ENCODE data around the gene CHST9.
"Not testable (repeated sequence)": the region's sequence is repeated elsewhere in the genome, so short reads cannot be mapped to it uniquely, and the experiment has no call there.

The CHST9 gene

GRCh38 chr18:27094621-27095020, 90.5 kb downstream of the CHST9 start:
- DNase-seq (ENCODE audit: low read depth in 2 of 2) = no peak

GRCh38 chr18:27093290-27093689, 91.8 kb downstream of the CHST9 start:
- not testable (repeated sequence) for DNase-seq (ENCODE audit: low read depth in 2 of 2)

DNA sequence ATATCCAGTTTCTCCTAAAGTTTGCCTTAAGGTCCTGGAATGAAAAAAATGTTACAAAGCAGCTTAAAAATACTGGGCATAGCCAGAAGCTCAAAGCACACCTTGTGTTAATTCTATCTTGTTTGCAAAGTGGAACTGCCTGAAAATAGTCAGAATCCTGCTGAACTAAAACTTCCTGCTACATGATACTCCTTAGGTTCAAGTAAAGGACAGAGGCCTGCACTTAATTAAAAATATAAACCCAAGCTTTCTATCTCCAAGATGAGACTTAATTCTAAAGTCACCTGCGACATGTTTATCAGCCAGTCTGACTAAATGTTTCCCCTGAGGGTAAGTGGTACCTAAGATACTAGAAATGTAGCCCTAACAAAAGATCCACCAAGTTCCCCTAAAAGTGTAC, 103.4 kb downstream of the CHST9 start:
- DNase-seq (ENCODE audit: low read depth in 2 of 2) = no peak

DNA sequence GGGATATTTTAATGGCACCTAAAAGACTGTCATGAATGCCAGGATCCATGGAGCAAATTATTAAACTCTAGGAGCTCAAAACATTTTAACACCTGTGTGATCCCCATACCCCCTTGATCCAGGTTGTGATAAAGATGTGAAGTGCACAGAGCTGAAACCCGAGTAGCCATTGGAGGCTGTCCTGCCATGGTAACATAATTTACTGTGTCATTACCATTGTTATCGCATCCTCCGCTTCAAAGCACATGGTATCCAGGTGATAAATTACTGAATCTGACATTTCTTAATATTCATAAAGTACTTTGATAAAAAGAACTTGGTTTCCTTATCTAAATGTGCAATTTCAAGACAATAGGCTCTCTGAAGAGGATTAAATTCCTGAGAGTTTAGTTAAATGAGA, 109.3 kb downstream of the CHST9 start:
- no peak for DNase-seq (ENCODE audit: low read depth in 2 of 2)

DNA sequence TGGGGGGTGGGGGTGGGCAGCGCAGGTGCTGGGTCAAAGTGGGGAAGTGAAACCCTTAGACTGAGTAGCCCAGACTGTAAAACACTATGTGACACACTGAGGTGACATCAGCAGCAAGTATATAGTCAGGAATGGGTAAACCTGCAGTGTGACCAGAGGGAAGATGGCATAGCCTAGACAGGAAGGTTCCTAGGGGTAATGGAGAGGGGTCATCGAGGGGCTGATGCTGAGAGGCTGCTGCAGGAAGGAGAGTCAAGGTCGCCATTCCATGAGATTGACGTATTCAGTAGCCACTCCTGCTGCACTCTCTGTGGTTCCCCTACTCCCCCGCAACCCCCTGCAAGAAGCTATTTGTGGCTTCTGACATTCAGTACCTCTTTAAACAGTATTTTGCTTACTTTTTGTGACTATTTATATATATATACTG, 111.7 kb downstream of the CHST9 start:
- DNase-seq (ENCODE audit: low read depth in 2 of 2) = no peak

- DNase-seq (ENCODE audit: low read depth in 2 of 2) = no peak
Measured at GRCh38 chr18:27064673-27065072, 120.4 kb downstream of the CHST9 start.

GRCh38 chr18:27062802-27063201, 122.3 kb downstream of the CHST9 start:
- DNase-seq (ENCODE audit: low read depth in 2 of 2) = no peak

DNA sequence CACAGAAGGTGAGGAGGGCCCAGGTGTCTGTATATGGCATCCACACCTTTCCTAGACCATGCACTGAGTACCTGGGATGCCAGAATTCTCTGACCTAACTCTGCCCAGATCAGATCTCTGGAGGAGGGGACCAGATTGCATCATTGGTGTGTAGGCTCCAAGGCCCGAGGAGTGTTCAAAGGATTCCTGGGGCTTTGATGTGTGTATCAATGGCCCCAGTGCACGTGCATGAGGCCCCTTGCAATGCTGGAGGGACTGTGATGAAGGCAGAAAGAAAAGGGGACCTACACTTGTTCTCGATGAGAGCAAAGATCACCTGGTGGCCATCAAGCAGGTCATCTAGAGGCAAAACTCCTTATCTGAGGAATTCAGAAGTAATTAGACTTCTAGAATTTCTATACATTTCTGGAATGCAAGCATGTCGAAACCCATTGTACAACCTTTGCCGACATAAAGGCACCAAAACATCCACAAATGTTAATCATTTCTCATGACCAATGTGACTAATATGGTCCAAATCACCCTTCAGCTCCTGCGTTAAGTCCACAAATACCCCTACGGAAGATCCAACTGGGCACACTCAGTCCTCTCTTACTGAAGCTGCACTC, 123.5 kb downstream of the CHST9 start:
- DNase-seq (ENCODE audit: low read depth in 2 of 2) = no peak

DNA sequence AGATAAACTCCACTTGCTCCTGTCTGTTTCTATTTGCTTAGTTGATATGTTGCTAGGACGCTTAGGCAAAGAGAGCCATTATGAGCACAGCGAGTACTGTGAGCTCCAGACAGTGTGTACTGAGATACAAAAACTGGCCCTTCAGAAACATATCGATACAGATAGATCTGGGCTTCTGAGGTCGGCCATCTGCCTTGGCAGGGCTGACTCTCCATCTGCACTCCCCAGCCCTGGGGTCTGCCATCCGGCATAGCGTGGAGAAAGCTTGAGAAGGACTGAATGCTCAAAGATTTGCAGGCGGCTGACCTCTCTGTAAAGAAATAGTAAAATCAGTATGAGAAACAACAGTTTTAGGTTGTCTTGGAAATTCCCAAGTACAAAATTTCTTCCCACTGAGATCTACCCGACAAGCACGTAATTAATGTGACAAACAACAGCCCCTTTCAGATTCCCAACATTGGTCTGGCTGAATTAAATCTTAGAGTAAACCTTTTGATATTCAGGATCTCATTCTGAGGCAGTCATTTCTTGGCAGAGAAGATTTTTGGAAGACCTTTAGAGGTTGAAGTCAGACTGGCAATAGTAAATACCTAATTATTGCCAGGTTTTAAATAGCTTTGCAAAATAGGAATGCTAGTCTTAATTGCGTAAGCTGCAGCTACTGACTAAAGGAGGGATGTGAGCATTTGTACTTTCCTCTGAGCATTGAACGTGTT, 127.4 kb downstream of the CHST9 start:
- no peak for DNase-seq (ENCODE audit: low read depth in 2 of 2)

GRCh38 chr18:27054926-27055325, 130.2 kb downstream of the CHST9 start:
- no peak for DNase-seq (ENCODE audit: low read depth in 2 of 2)

DNA sequence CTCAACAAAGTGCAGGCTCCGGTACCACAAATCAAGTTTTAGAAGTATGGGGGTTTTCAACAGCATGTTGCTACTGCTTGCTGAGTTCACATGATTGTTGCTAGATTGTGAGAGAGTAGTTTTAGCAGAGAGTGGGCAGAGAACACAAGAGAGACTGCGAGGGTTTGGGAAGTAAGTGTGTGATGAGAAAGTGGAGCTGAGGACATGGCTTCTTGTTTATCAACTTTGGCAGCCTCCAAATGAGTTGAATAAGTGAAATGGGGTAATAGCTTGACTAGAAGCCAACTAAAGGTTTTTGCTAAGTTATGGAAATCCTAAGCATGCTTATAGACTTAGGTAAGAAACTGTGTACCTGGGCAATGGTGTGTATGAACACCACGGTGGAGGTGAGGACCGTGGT, 135.1 kb downstream of the CHST9 start:
- DNase-seq (ENCODE audit: low read depth in 2 of 2) = no peak

DNA sequence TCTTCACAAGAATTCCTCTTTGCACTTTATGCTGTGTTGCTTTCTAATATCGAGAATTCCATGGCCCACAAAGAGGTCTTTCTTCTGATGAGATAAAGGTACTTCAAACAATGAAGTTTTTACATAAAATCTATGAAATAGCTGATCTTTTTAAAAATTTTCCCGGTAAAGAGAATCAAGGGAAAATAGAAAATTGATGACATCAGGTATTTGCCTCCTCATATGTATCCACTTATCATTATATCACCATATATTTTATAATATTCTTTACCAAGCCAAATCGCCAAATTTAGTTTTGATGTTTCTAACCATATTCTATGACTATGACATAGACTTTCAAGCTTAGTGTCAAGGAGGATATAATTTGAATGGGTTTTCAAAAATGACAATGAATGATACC, 139.8 kb downstream of the CHST9 start:
- DNase-seq (ENCODE audit: low read depth in 2 of 2) = no peak

DNA sequence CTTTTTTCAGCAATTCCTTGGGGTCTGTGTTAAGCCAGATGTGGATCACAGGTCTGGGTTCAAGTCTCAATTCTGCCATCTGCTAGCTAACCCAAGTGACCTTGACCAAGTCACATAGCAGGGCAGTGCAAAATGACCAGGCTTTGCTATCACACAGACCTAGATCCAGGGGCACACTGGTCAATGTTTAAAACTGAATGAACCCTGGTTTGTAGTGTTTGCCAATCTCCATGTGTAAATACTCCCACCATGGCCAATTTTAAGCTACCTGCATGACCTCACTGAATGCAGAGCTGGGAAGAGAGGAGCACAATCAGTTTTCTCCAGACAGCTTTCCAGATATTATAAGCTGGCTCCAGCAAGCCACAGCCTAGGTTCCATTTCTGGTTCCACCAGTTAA, 142.9 kb downstream of the CHST9 start:
- DNase-seq (ENCODE audit: low read depth in 2 of 2) = no peak

- no peak for DNase-seq (ENCODE audit: low read depth in 2 of 2)
Measured at GRCh38 chr18:27040796-27041195, 144.3 kb downstream of the CHST9 start.

- DNase-seq (ENCODE audit: low read depth in 2 of 2) = no peak
Measured at GRCh38 chr18:27033722-27034121, 151.4 kb downstream of the CHST9 start.

DNA sequence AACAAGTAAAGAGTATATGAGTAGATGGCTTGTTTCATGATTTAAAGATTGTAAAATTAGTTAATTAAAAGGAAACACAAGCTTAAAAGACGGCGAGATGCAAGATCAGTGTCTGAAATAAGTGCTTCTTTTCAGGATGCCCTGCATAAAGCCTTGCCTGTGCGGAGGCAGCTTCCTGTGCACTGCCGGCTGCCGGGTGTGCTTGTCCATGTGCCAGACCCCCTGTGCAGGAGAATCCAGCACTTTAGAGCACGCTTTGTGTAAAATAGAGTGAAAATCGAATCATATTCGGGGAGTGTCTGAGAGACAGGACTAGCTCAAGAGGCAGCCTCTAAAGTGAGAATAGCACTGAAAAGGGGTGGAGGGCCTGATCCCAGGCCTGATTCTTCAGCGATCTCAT, 154.7 kb downstream of the CHST9 start:
- no peak for DNase-seq (ENCODE audit: low read depth in 2 of 2)

GRCh38 chr18:27022477-27022876, 162.6 kb downstream of the CHST9 start:
- no peak for DNase-seq (ENCODE audit: low read depth in 2 of 2)

- no peak for DNase-seq (ENCODE audit: low read depth in 2 of 2)
Measured at GRCh38 chr18:27017901-27018500, 167.1 kb downstream of the CHST9 start.

GRCh38 chr18:27014841-27015240, 170.3 kb downstream of the CHST9 start:
- no peak for DNase-seq (ENCODE audit: low read depth in 2 of 2)

DNA sequence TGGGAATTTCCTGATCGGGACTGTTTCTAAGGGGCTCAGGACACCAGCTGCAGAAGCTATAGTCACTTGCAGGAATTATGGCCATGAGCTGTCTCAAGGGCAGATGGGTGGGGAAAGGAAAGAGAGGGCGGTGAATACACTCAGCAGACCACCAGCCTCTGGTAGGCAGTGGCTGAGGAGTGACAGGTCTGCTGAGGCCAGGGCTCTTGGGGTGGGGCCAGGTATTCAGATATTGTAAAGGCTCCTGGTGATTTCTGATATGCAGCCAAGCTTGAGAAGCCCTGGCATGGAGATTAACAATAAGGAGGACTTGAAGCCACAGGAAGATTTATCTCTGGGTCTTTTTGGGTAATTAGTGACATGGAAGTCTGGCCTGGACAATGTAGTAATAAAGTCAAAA, 174.3 kb downstream of the CHST9 start:
- DNase-seq (ENCODE audit: low read depth in 2 of 2) = no peak

GRCh38 chr18:27009293-27009692, 175.8 kb downstream of the CHST9 start:
- DNase-seq (ENCODE audit: low read depth in 2 of 2) = no peak

- no peak for DNase-seq (ENCODE audit: low read depth in 2 of 2)
Measured at GRCh38 chr18:27008575-27008974, 176.5 kb downstream of the CHST9 start.

GRCh38 chr18:27007880-27008279, 177.2 kb downstream of the CHST9 start:
- DNase-seq (ENCODE audit: low read depth in 2 of 2) = no peak
